T-cell (primary cell): ENCODE measurements around the gene VPS41. TPM values are rescaled to one million over a fixed set of nuclear protein-coding genes. Genes with fewer than 3 reads are reported as not detected.

ENCODE experiments used
- ATAC-seq, 4 experiments: fragments of 200-7000 bp in 3 of 4; fragments of 150-1000 bp in 1 of 4; cut with Tn5 transposase; replicated peaks in 1 of 4; 1 replicate in 3 of 4; 2 replicates in 1 of 4; pipeline ENCODE4 v1.10.0; 2021; ENCODE audit warnings: moderate library complexity in 3 of 4, mild to moderate bottlenecking in 2 of 4, moderate number of reproducible peaks in 1 of 4
- CTCF ChIA-PET, 2 donors: fragments of 300-600 bp; sonication (Branson Sonifier 250); formaldehyde crosslinking; loops; one replicate each; lab custom pipeline; 2022; ENCODE audit warnings: antibody characterized with exemption in 2 of 2; lab: Charles Lee
- POLR2A ChIA-PET, 2 donors: fragments of 300-600 bp; sonication (Branson Sonifier 250); formaldehyde crosslinking; loops; one replicate each; lab custom pipeline; 2022; ENCODE audit warnings: antibody characterized with exemption in 2 of 2; lab: Charles Lee
- DNase-seq, 35 experiments: peaks; one replicate each; pipeline versions ENCODE4 v3.0.0 to v3.0.0-alpha.2; 2013 to 2023
- H3K27ac ChIP-seq: one replicate; pipeline ENCODE4 v1.5.1; 2013; ENCODE audit warnings: low read length
- H3K27me3 ChIP-seq, 2 experiments: replicated peaks in 1 of 2; 1 replicate in 1 of 2; 2 replicates in 1 of 2; pipeline versions ENCODE4 v1.6.1 to v1.7.0; 2013; ENCODE audit warnings: low read length in 1 of 2, mixed read lengths in 1 of 2; ENCODE audit not compliant: control insufficient read depth in 2 of 2, insufficient read depth in 2 of 2; ENCODE audit errors: extremely low read depth in 1 of 2
- H3K36me3 ChIP-seq, 2 donors: 1 replicate in 1 of 2; 2 replicates in 1 of 2; pipeline versions ENCODE4 v1.6.1 to v1.7.0; 2013; ENCODE audit warnings: low read length in 1 of 2; ENCODE audit not compliant: control insufficient read depth in 2 of 2, insufficient read depth in 1 of 2; ENCODE audit errors: extremely low read depth in 1 of 2
- H3K4me1 ChIP-seq, 2 experiments: 1 replicate in 1 of 2; 2 replicates in 1 of 2; pipeline versions ENCODE4 v1.6.1 to v1.7.0; 2013; ENCODE audit warnings: low read length in 2 of 2, mixed read lengths in 1 of 2; ENCODE audit not compliant: insufficient read depth in 2 of 2, control insufficient read depth in 1 of 2; ENCODE audit errors: extremely low read depth in 1 of 2
- H3K4me3 ChIP-seq, 2 donors: 1 replicate in 1 of 2; 2 replicates in 1 of 2; pipeline versions ENCODE4 v1.5.1 to v1.7.0; 2013; ENCODE audit warnings: mild to moderate bottlenecking in 2 of 2, low read length in 1 of 2, moderate library complexity in 1 of 2; ENCODE audit not compliant: control insufficient read depth in 1 of 2; ENCODE audit errors: extremely low read depth in 1 of 2
- H3K9me3 ChIP-seq: 2 replicates; pipeline ENCODE4 v1.7.0; 2013
- H3K27ac Mint-ChIP-seq, 2 donors: one replicate each; pipeline ENCODE4 v1.8.0; 2020 to 2021; ENCODE audit warnings: mild to moderate bottlenecking in 2 of 2, mixed read lengths in 2 of 2
- H3K27me3 Mint-ChIP-seq, 2 donors: one replicate each; pipeline ENCODE4 v1.8.0; 2021 to 2022; ENCODE audit warnings: mixed read lengths in 2 of 2
- H3K36me3 Mint-ChIP-seq: one replicate; pipeline ENCODE4 v1.8.0; 2021; ENCODE audit warnings: mixed read lengths
- H3K4me1 Mint-ChIP-seq, 3 donors: one replicate each; pipeline ENCODE4 v1.8.0; 2020 to 2022; ENCODE audit warnings: mixed read lengths in 3 of 3, mild to moderate bottlenecking in 1 of 3
- H3K4me3 Mint-ChIP-seq, 3 donors: one replicate each; pipeline ENCODE4 v1.8.0; 2020 to 2022; ENCODE audit warnings: mild to moderate bottlenecking in 3 of 3, mixed read lengths in 3 of 3, moderate library complexity in 3 of 3
- H3K9me3 Mint-ChIP-seq, 3 donors: one replicate each; pipeline ENCODE4 v1.8.0; 2020 to 2022; ENCODE audit warnings: mixed read lengths in 3 of 3
- WGBS: methylation state at CpG from one replicate; pipeline ENCODE4 v1.1.5; 2013; ENCODE audit warnings: missing lambda C conversion rate; ENCODE audit not compliant: insufficient coverage; 5-methylcytosine and 5-hydroxymethylcytosine counted together
- total RNA-seq, 35 experiments: library from RNA in 6 of 35; stranded (reverse) in 6 of 35; fragments of 120-200 nt in 1 of 35; gene quantifications; one replicate each; pipeline versions ENCODE4 v1.2.1 to v1.2.4 and lab custom pipeline; 2013 to 2026

The VPS41 gene
- total RNA-seq, 5 donors from 2014 or later (not counting 1 experiment from before 2014, with no cell fraction given) = 45.6 to 68.3 (median 55.3) TPM

- POLR2A ChIA-PET = no interaction called here
- peaks cover 52 to 71% (median 58%) of the 10 kb centered on the region in 3 donors for H3K4me1 Mint-ChIP-seq
These were observed 5.9 kb downstream of the VPS41 start for GRCh38 chr7:38903057-38903456.

GRCh38 chr7:38902449-38902848, 6.5 kb downstream of the VPS41 start:
- 97% methylated on average over 2 of the region's 2 CpGs for WGBS
- Mint-ChIP-seq H3K4me3 (no peak overlapping the region), H3K27me3 (no peaks in the 10 kb centered on the region), H3K27ac (no peak overlapping the region), H3K9me3 (no peaks in the 10 kb centered on the region), H3K36me3 (peaks cover 34% of the 10 kb centered on the region), H3K4me1 (peaks cover 46 to 72% (median 52%) of the 10 kb centered on the region in 3 donors)
- H3K27me3 ChIP-seq = no peaks in the 10 kb centered on the region
- ATAC-seq (no peak), DNase-seq (no peak)
- no peaks in the 10 kb centered on the region for H3K4me1 ChIP-seq
- CTCF ChIA-PET = no interaction called here
- no peak overlapping the region for H3K4me3 ChIP-seq
- H3K9me3 ChIP-seq = no peaks in the 10 kb centered on the region
- H3K36me3 ChIP-seq = no peaks in the 10 kb centered on the region
- POLR2A ChIA-PET = interaction anchor here in 1 of 2 donors (0.5 kb wide), 1 partner anchor 669 kb away, joined by 4 read pairs; no protein-coding TSS in a partner anchor
- no peak overlapping the region for H3K27ac ChIP-seq

More at GRCh38 chr7:38903057-38903456, 5.9 kb downstream of the VPS41 start:
- Histone ChIP-seq H3K4me3 (no peak overlapping the region), H3K27ac (no peak overlapping the region), H3K4me1 (no peaks in the 10 kb centered on the region), H3K9me3 (no peaks in the 10 kb centered on the region), H3K36me3 (no peaks in the 10 kb centered on the region), H3K27me3 (no peaks in the 10 kb centered on the region)
- H3K27me3 Mint-ChIP-seq = no peaks in the 10 kb centered on the region
- ATAC-seq (no peak), DNase-seq (no peak)
- CTCF ChIA-PET = no interaction called here
- no peak overlapping the region for H3K4me3 Mint-ChIP-seq
- no peak overlapping the region for H3K27ac Mint-ChIP-seq
- H3K9me3 Mint-ChIP-seq = no peaks in the 10 kb centered on the region
- H3K36me3 Mint-ChIP-seq = peaks cover 30% of the 10 kb centered on the region

- H3K36me3 ChIP-seq = peaks cover 0 to 11% of the 10 kb centered on the region in 2 donors
- no peak overlapping the region for H3K4me3 ChIP-seq
- WGBS = 94% methylated on average over 3 of the region's 3 CpGs
- DNase-seq (no peak), ATAC-seq (no peak)
- ChIA-PET CTCF (no interaction called here), POLR2A (no interaction called here)
- peaks cover 3 to 6% (median 5%) of the 10 kb centered on the region in 3 donors for H3K9me3 Mint-ChIP-seq
- H3K27ac ChIP-seq = no peak overlapping the region
- no peaks in the 10 kb centered on the region for H3K27me3 Mint-ChIP-seq
- peaks cover 69% of the 10 kb centered on the region for H3K36me3 Mint-ChIP-seq
- no peak overlapping the region for H3K27ac Mint-ChIP-seq
- no peaks in the 10 kb centered on the region for H3K4me1 ChIP-seq
- peaks cover 16 to 28% (median 18%) of the 10 kb centered on the region in 3 donors for H3K4me1 Mint-ChIP-seq
- no peaks in the 10 kb centered on the region for H3K9me3 ChIP-seq
- H3K27me3 ChIP-seq = no peaks in the 10 kb centered on the region
- no peak overlapping the region for H3K4me3 Mint-ChIP-seq
These were observed 15.9 kb downstream of the VPS41 start for GRCh38 chr7:38893061-38893460.

GRCh38 chr7:38890597-38890996, 18.4 kb downstream of the VPS41 start:
- Mint-ChIP-seq H3K4me3 (no peak overlapping the region), H3K36me3 (peaks cover 73% of the 10 kb centered on the region), H3K9me3 (peaks cover 6 to 15% (median 7%) of the 10 kb centered on the region in 3 donors), H3K27me3 (no peaks in the 10 kb centered on the region), H3K4me1 (peaks cover 23 to 35% (median 25%) of the 10 kb centered on the region in 3 donors), H3K27ac (no peak overlapping the region)
- Histone ChIP-seq H3K9me3 (no peaks in the 10 kb centered on the region), H3K27ac (no peak overlapping the region), H3K4me1 (no peaks in the 10 kb centered on the region), H3K4me3 (no peak overlapping the region), H3K36me3 (peaks cover 4 to 8% of the 10 kb centered on the region in 2 donors), H3K27me3 (no peaks in the 10 kb centered on the region)
- CTCF ChIA-PET = interaction anchor here in 1 of 2 donors (0.7 kb wide), 1 partner anchor 9 kb away, joined by 4 read pairs; no protein-coding TSS in a partner anchor
- 100% methylated on average over 2 of the region's 6 CpGs for WGBS
- POLR2A ChIA-PET = no interaction called here
- no peak for DNase-seq
- ATAC-seq = no peak

GRCh38 chr7:38889872-38890432, 19.0 kb downstream of the VPS41 start:
- no peaks in the 10 kb centered on the region for H3K4me1 ChIP-seq
- no peaks in the 10 kb centered on the region for H3K27me3 ChIP-seq
- H3K9me3 Mint-ChIP-seq = peaks cover 6 to 15% (median 7%) of the 10 kb centered on the region in 3 donors
- no peaks in the 10 kb centered on the region for H3K27me3 Mint-ChIP-seq
- no peak overlapping the region for H3K27ac Mint-ChIP-seq
- ChIA-PET POLR2A (no interaction called here), CTCF (no interaction called here)
- DNase-seq (no peak), ATAC-seq (no peak)
- peaks cover 73% of the 10 kb centered on the region for H3K36me3 Mint-ChIP-seq
- peaks cover 4 to 8% of the 10 kb centered on the region in 2 donors for H3K36me3 ChIP-seq
- H3K4me3 ChIP-seq = no peak overlapping the region
- no peaks in the 10 kb centered on the region for H3K9me3 ChIP-seq
- WGBS = 95% methylated on average over 3 of the region's 5 CpGs
- H3K4me3 Mint-ChIP-seq = no peak overlapping the region
- peaks cover 26 to 42% (median 28%) of the 10 kb centered on the region in 3 donors for H3K4me1 Mint-ChIP-seq
- no peak overlapping the region for H3K27ac ChIP-seq

- peaks cover 6 to 15% (median 7%) of the 10 kb centered on the region in 3 donors for H3K9me3 Mint-ChIP-seq
- H3K4me3 ChIP-seq = no peak overlapping the region
- H3K27ac Mint-ChIP-seq = no peak overlapping the region
- WGBS = no CpG with 5 or more reads among the region's 1 CpG
- no peak overlapping the region for H3K27ac ChIP-seq
- no peaks in the 10 kb centered on the region for H3K27me3 ChIP-seq
- H3K9me3 ChIP-seq = no peaks in the 10 kb centered on the region
- DNase-seq (no peak), ATAC-seq (no peak)
- peaks cover 68% of the 10 kb centered on the region for H3K36me3 Mint-ChIP-seq
- H3K4me1 ChIP-seq = no peaks in the 10 kb centered on the region
- ChIA-PET POLR2A (interaction anchor here in 1 of 2 donors (0.6 kb wide), 1 partner anchor 24 kb away, joined by 4 read pairs; no protein-coding TSS in a partner anchor), CTCF (interaction anchor here in 1 of 2 donors (0.7 kb wide), 1 partner anchor 14 kb away, joined by 4 read pairs; no protein-coding TSS in a partner anchor)
- H3K36me3 ChIP-seq = peaks cover 4 to 8% of the 10 kb centered on the region in 2 donors
- H3K4me3 Mint-ChIP-seq = no peak overlapping the region
- H3K27me3 Mint-ChIP-seq = no peaks in the 10 kb centered on the region
- peaks cover 27 to 46% (median 32%) of the 10 kb centered on the region in 3 donors for H3K4me1 Mint-ChIP-seq
These were observed 19.9 kb downstream of the VPS41 start for GRCh38 chr7:38889079-38889478.
